Right renal cortex interstitium (tissue), 3 donors: ENCODE results near the gene ARSK. TPM values are rescaled to one million over a fixed set of nuclear protein-coding genes. Genes with fewer than 3 reads are reported as not detected.
"Not testable (repeated sequence)": the region's sequence is repeated elsewhere in the genome, so short reads cannot be mapped to it uniquely, and the experiment has no call there.

ENCODE experiments used
- DNase-seq, 3 donors: peaks; one replicate each; pipeline ENCODE4 v3.0.0-alpha.2; 2013; ENCODE audit warnings: low read depth in 3 of 3, low spot score in 2 of 3
- polyA plus RNA-seq, 3 donors: library from polyadenylated mRNA; unstranded; fragments of 120-200 nt; gene quantifications; one replicate each; pipeline ENCODE4 v1.2.1, GENCODE V29; 2013; ENCODE audit not compliant: insufficient read length in 3 of 3

ARSK gene
- polyA plus RNA-seq, 3 donors: 14.2 to 15.5 (median 15.0) TPM

DNA sequence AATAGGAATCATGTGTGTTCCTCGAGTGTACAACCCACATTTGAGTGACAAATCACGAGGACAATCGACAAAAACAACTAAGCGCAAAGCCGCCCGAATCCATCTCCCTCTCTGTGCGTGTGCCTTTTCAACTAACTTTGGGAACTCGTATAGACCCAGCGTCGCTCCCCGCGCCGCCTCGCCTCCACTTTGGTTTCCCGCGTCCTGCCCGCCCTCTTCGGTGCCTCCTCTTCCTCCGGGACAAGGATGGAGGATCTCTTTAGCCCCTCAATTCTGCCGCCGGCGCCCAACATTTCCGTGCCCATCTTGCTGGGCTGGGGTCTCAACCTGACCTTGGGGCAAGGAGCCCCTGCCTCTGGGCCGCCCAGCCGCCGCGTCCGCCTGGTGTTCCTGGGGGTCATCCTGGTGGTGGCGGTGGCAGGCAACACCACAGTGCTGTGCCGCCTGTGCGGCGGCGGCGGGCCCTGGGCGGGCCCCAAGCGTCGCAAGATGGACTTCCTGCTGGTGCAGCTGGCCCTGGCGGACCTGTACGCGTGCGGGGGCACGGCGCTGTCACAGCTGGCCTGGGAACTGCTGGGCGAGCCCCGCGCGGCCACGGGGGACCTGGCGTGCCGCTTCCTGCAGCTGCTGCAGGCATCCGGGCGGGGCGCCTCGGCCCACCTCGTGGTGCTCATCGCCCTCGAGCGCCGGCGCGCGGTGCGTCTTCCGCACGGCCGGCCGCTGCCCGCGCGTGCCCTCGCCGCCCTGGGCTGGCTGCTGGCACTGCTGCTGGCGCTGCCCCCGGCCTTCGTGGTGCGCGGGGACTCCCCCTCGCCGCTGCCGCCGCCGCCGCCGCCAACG is 65.3 kb downstream of the ARSK start, which contains the start of gene GPR150:
TSS of gene GPR150 (plus strand) at position 58 of the 840 bp plus-strand sequence. CDS start at position 247, 189 bp downstream.
- no peak for DNase-seq

GRCh38 chr5:95620870-95621838 is 66.3 kb downstream of the ARSK start:
- DNase-seq: no peak

GRCh38 chr5:95621839-95622629 is 67.1 kb downstream of the ARSK start:
- DNase-seq: no peak

DNA sequence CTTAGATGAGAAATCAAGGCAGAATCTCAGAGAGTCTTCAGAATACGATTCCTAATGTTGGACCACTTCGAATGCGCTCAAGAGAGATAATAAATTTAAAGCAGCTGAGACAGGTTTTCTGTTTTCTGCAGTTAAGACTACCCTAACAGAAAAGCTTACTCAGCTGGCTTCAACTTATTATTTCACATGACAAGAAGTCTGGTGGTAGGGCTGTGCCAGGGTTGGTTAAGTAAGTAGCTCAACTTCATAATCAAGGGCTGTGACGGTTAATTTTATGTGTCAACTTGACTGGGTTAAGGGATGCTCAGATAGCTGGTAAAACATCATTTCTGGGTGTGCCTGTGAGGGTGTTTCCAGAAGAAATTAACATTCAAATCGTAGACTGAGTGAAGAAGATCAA is 68.8 kb downstream of the ARSK start:
- DNase-seq: no peak

DNA sequence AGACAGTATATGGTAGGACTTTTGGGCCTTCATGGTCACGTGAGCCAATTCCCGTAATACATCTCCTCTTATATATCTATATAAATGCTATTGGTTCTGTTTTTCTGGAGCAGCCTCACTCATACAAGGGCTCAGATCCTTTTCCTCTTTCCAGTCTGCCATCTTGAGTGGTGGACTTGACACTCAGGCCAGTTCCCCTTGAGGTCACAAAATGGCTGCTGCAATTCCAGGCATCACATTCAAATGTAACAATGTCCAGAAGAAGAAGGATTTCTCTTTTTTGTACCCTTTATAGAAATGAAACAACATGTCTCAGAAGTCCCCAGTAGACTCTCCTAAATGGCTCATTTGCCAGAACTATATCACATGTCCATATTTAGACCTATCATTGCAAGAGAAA is 69.5 kb downstream of the ARSK start:
- no peak for DNase-seq

- DNase-seq: no peak
Measured at GRCh38 chr5:95626701-95627100, 71.8 kb downstream of the ARSK start.

- no peak for DNase-seq
Measured at GRCh38 chr5:95627971-95628810, 73.3 kb downstream of the ARSK start.

GRCh38 chr5:95628933-95629332 is 74.0 kb downstream of the ARSK start:
- no peak for DNase-seq

DNA sequence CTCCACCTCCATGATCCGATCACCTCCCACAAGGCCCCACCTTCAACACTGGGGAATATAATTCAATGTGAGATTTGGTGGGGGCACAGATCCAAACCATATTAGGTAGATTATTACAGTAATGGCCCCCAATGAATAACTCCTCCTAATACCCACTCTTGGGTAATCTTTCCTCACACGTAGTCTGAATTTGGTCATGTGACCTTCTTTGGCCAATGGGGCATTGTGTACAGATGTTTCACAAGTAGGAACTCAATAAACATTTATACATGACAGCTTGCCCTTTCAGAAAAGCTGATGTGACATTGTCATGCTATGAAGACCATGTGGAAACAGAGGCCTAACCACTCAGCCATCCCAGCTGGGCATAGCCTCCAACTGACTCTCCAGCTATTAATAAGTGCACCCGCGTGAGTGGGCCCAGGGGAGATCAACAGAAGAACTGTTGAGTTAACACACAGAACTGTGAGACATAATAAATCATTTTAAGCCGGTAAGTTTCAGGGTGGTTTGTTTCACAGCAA is 75.6 kb downstream of the ARSK start:
- no peak for DNase-seq

DNA sequence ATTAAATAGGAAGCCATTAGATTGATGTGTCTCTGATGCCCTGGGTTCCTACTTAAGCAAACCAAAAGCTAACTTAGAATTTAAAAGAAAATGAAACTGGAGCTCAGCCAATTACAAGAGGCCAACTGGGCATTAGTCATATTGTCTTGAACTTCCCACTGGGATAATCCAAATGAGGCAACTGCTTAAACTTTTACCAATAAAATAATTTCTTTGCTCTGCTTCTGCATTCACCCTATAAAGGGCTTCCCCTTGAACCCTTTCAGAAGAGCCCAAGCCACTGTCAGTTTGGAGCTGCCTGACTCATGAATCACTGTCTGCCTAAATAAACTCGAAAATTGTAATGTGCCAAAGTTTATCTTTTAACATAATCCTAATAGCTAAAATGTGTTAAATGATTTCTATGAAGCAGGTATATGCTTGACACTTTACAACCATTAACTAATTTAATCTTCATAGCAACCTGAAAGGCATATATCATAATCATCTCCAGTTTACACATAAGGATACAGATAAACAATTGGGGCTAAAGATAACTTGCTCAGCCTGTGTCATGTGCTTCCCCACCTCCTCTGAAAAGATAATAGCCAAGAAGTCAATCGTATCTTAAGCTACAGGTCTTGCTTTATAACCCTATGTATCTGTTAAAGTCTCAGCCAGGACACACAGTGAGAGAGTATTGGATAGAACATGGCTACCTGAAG is 76.5 kb downstream of the ARSK start:
- no peak for DNase-seq

DNA sequence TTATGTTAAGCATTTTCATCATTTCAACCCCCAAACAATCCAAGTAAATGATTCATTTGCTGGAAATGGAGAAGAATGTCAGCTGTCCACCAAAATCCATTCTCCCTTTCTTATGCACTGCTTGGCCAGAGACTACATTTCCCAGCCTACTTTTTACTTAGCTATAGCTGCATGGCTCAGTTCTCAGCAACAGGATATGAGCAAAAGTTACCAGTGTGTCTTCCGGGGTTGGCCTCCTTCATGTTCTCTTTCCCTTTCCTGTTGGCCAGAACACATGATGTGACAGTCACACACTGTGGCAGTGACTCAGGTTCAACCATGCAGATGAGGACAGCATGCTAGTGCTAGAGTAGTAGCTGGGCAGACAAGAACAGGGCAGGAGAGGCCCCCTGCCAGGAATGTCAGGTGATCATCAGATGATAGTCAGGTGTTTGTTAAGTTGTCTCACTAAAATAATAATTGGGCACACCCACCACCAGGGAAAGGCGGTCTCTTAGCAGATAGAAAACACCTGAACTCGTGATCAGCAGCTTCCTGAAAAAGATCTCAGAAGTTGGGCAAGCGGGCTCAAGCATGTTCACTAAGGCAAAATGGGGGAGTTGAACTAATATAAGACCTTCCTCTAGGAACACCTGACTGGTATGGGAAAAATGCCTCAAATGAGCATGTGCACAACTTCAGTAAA is 77.2 kb downstream of the ARSK start:
- DNase-seq: no peak

- not testable (repeated sequence) for DNase-seq
Measured at GRCh38 chr5:95632942-95633341, 78.0 kb downstream of the ARSK start.

GRCh38 chr5:95633671-95634070 is 78.8 kb downstream of the ARSK start:
- DNase-seq: no peak

GRCh38 chr5:95634081-95634480 is 79.2 kb downstream of the ARSK start:
- DNase-seq: no peak

- no peak for DNase-seq
Measured at GRCh38 chr5:95638632-95639031, 83.7 kb downstream of the ARSK start.

- no peak for DNase-seq
Measured at GRCh38 chr5:95641741-95642220, 86.9 kb downstream of the ARSK start.

GRCh38 chr5:95643152-95643551 is 88.3 kb downstream of the ARSK start:
- DNase-seq: no peak
